A549 (cell line): ENCODE results near the gene LSG1. TPM values are rescaled to one million over a fixed set of nuclear protein-coding genes. Genes with fewer than 3 reads are reported as not detected.

Source experiments
- ATAC-seq, 2 experiments: fragments of 200-7000 bp in 1 of 2; fragments of >200 bp in 1 of 2; cut with Nextera tagmentation in 1 of 2; cut with Tn5 transposase in 1 of 2; 3 replicates each; pipeline versions ENCODE4 v1.8.0 to v1.9.1; 2018 to 2020; ENCODE audit warnings: mild to moderate bottlenecking in 1 of 2, moderate library complexity in 1 of 2
- CTCF ChIA-PET: fragments of 300-600 bp; sonication (Branson Sonifier 250); formaldehyde crosslinking; extraction: SDS; loops from one replicate; lab custom pipeline; 2021; ENCODE audit warnings: antibody characterized with exemption, inconsistent platforms; lab: Yijun Ruan, JAX
- POLR2A ChIA-PET: fragments of 350-600 bp; formaldehyde crosslinking; extraction: SDS; loops from one replicate; lab custom pipeline; 2021; ENCODE audit warnings: antibody characterized with exemption, inconsistent platforms; lab: Yijun Ruan, JAX
- DNase-seq, 2 experiments: peaks; one replicate each; pipeline versions ENCODE4 v3.0.0 to v3.0.0-alpha.2; 2011 to 2016; ENCODE audit warnings: low read depth in 1 of 2, low spot score in 1 of 2
- FAIRE-seq: peaks from 2 replicates; lab custom pipeline; 2011; peaks lifted over from hg19 to GRCh38; lab: Jason Lieb, UNC
- H3K27ac ChIP-seq, 2 experiments: fragments of >200 bp; sonication (Bioruptor Twin); formaldehyde crosslinking; 3 replicates each; pipeline ENCODE4 v1.5.1; 2016 to 2017
- H3K4me1 ChIP-seq: fragments of >200 bp; sonication (Bioruptor Twin); formaldehyde crosslinking; 3 replicates; pipeline ENCODE4 v1.6.1; 2016
- H3K4me2 ChIP-seq: fragments of >200 bp; sonication (Bioruptor Twin); formaldehyde crosslinking; 3 replicates; pipeline ENCODE4 v1.6.1; 2016
- H3K4me3 ChIP-seq: fragments of >200 bp; sonication (Bioruptor Twin); formaldehyde crosslinking; 3 replicates; pipeline ENCODE4 v1.5.1; 2016
- H3K9me3 ChIP-seq: fragments of >200 bp; sonication (Bioruptor Twin); formaldehyde crosslinking; 3 replicates; pipeline ENCODE4 v1.6.1; 2016
- ATOH8 ChIP-seq: fragments of 250-450 bp; sonication (Bioruptor Pico); IDR thresholded peaks from 2 replicates; pipeline ENCODE4 v1.5.0; 2020; ENCODE audit warnings: low read depth, mild to moderate bottlenecking, moderate library complexity
- CBX8 ChIP-seq: fragments of 200-600 bp; sonication (generic); IDR thresholded peaks from 2 replicates; pipeline ENCODE4 v1.6.1; 2016
- E2F6 ChIP-seq: IDR thresholded peaks from 2 replicates; pipeline ENCODE4 v1.6.1; 2012; ENCODE audit warnings: low read depth, borderline replicate concordance
- ELK1 ChIP-seq: fragments of 150-350 bp; IDR thresholded peaks from 2 replicates; pipeline ENCODE4 v1.6.1; 2014; ENCODE audit warnings: low read depth, mild to moderate bottlenecking, low read length
- ESRRA ChIP-seq: fragments of 150-350 bp; IDR thresholded peaks from 2 replicates; pipeline ENCODE4 v1.6.1; 2014; ENCODE audit warnings: mild to moderate bottlenecking, low read length, borderline replicate concordance
- GATA3 ChIP-seq: IDR thresholded peaks from 2 replicates; pipeline ENCODE4 v1.6.1; 2012; ENCODE audit warnings: borderline replicate concordance
- HDAC2 ChIP-seq: fragments of 200-600 bp; sonication (generic); IDR thresholded peaks from 2 replicates; pipeline ENCODE4 v1.6.1; 2016
- HEYL ChIP-seq: fragments of 250-450 bp; sonication (Bioruptor Pico); IDR thresholded peaks from 2 replicates; pipeline ENCODE4 v1.8.0; 2021; ENCODE audit warnings: mild to moderate bottlenecking, moderate library complexity
- HOXB5 ChIP-seq: fragments of 250-450 bp; sonication (Bioruptor Pico); IDR thresholded peaks from 2 replicates; pipeline ENCODE4 v1.5.0; 2020; ENCODE audit warnings: mild to moderate bottlenecking, moderate library complexity
- JUN ChIP-seq, 2 experiments: fragments of >200 bp; sonication (Bioruptor Twin); formaldehyde crosslinking; IDR thresholded peaks; 2 replicates in 1 of 2; 3 replicates in 1 of 2; pipeline ENCODE4 v1.6.1; 2016 to 2017
- JUNB ChIP-seq: fragments of >200 bp; sonication (Bioruptor Twin); formaldehyde crosslinking; IDR thresholded peaks from 2 replicates; pipeline ENCODE4 v1.6.1; 2016
- PBX3 ChIP-seq: IDR thresholded peaks from 2 replicates; pipeline ENCODE4 v1.6.1; 2012
- RAD21 ChIP-seq, 2 experiments: fragments of >200 bp in 1 of 2; sonication (Bioruptor Twin) in 1 of 2; formaldehyde crosslinking in 1 of 2; IDR thresholded peaks in 1 of 2; conservative IDR thresholded peaks in 1 of 2; 2 replicates in 1 of 2; 3 replicates in 1 of 2; pipeline ENCODE4 v1.6.1; 2012 to 2018; ENCODE audit warnings: inconsistent platforms in 1 of 2
- RARB ChIP-seq: fragments of 250-450 bp; sonication (Bioruptor Pico); IDR thresholded peaks from 2 replicates; pipeline ENCODE4 v1.8.0; 2021; ENCODE audit warnings: mild to moderate bottlenecking, moderate library complexity
- REST ChIP-seq: fragments of 200-600 bp; sonication (generic); IDR thresholded peaks from 2 replicates; pipeline ENCODE4 v1.6.1; 2016; ENCODE audit warnings: antibody characterized with exemption, mild to moderate bottlenecking, moderate library complexity
- RNF2 ChIP-seq: fragments of 200-600 bp; sonication (generic); IDR thresholded peaks from 2 replicates; pipeline ENCODE4 v1.6.1; 2016; ENCODE audit warnings: low read depth, mild to moderate bottlenecking, antibody characterized with exemption, moderate library complexity, borderline replicate concordance
- ZC3H11A ChIP-seq: fragments of 450-650 bp; IDR thresholded peaks from 2 replicates; pipeline ENCODE4 v1.6.1; 2014; ENCODE audit warnings: antibody characterized with exemption, mild to moderate bottlenecking
- ZFP36 ChIP-seq: fragments of 450-650 bp; IDR thresholded peaks from 2 replicates; pipeline ENCODE4 v1.6.1; 2014; ENCODE audit warnings: borderline replicate concordance; ENCODE audit not compliant: partially characterized antibody
- ZSCAN20 ChIP-seq: fragments of 250-450 bp; sonication (Bioruptor Pico); IDR thresholded peaks from 2 replicates; pipeline ENCODE4 v1.8.0; 2022; ENCODE audit warnings: mild to moderate bottlenecking, moderate library complexity
- WGBS: methylation state at CpG from one replicate; pipeline ENCODE4 v1.1.6; 2017; ENCODE audit errors: missing lambda C conversion rate; 5-methylcytosine and 5-hydroxymethylcytosine counted together
- polyA plus RNA-seq, 4 experiments: library from polyadenylated mRNA; depleted of rRNA in 3 of 4; stranded (reverse); fragments of >200 nt; fragmentation: RNase III in 1 of 4; extraction: RNeasy Plus Mini Kit Qiagen cat#74134 plus additional on column Dnase treatment in 1 of 4; gene quantifications; 2 replicates in 3 of 4; 3 replicates in 1 of 4; pipeline ENCODE4 v1.2.3, GENCODE V29; 2011 to 2017

LSG1 gene
- polyA plus RNA-seq, 2 of the 4 experiments (the other 2 are of a cell fraction): 37.4 to 70.3 TPM

GRCh38 chr3:194610689-194611088 lies 61.3 kb downstream of the LSG1 start:
- H3K4me3 ChIP-seq: no peak overlapping the region
- TF ChIP-seq ELK1 (no peak), ZFP36 (peak; percentile 88), ESRRA (no peak), HEYL (CRISPR knock-in tag) (no peak)
- FAIRE-seq (no peak), ATAC-seq (no peak), DNase-seq (no peak)
- H3K4me1 ChIP-seq: no peaks in the 10 kb centered on the region
- H3K4me2 ChIP-seq: no peak overlapping the region
- CTCF ChIA-PET: interaction anchor here (1.1 to 1.5 kb wide), 3 partner anchors 22 to 72 kb away, joined by 3 to 5 read pairs (median 4); partner anchors contain the start of gene TMEM44
- H3K27ac ChIP-seq: no peak overlapping the region
- POLR2A ChIA-PET: no interaction called here
- no peaks in the 10 kb centered on the region for H3K9me3 ChIP-seq
- 84% methylated on average over 3 of the region's 3 CpGs for WGBS

GRCh38 chr3:194609601-194610000 lies 62.4 kb downstream of the LSG1 start:
- Histone ChIP-seq H3K4me1 (no peaks in the 10 kb centered on the region), H3K9me3 (no peaks in the 10 kb centered on the region), H3K27ac (no peak overlapping the region), H3K4me2 (no peak overlapping the region), H3K4me3 (no peak overlapping the region)
- ATAC-seq: no peak; a peak in 1 of 6 replicates
- 97% methylated on average over 13 of the region's 13 CpGs for WGBS
- no peak for FAIRE-seq
- TF ChIP-seq E2F6: no peak
- no peak for DNase-seq
- ChIA-PET CTCF (interaction anchor here (1.1 to 1.5 kb wide), 2 partner anchors 24 to 73 kb away, joined by 4 to 5 read pairs; partner anchors contain the start of gene TMEM44), POLR2A (no interaction called here)

- Histone ChIP-seq H3K27ac (no peak overlapping the region), H3K9me3 (no peaks in the 10 kb centered on the region), H3K4me2 (no peak overlapping the region), H3K4me3 (no peak overlapping the region), H3K4me1 (no peaks in the 10 kb centered on the region)
- POLR2A ChIA-PET: no interaction called here
- TF ChIP-seq PBX3 (no peak), JUN (IDR thresholded peaks at IDR 0.05) (no peak), HDAC2 (no peak), HOXB5 (no peak), RARB (CRISPR knock-in tag) (no peak), ZFP36 (no peak), JUNB (no peak), RNF2 (no peak), CBX8 (no peak), RAD21 (conservative IDR thresholded peaks at IDR 0.05 in 1 of 2, IDR thresholded peaks at IDR 0.05 in 1 of 2) (no peak), E2F6 (no peak), GATA3 (no peak), REST (no peak), ATOH8 (no peak), ZC3H11A (no peak), ELK1 (no peak), ZSCAN20 (CRISPR knock-in tag) (no peak)
- ATAC-seq: peak in 1 of 2 experiments; percentile 32; a peak in 3 of 6 replicates
- 92% methylated on average over 9 of the region's 9 CpGs for WGBS
- CTCF ChIA-PET: interaction anchor here (0.6 to 1.5 kb wide), 2 partner anchors 13 to 25 kb away, joined by 3 to 5 read pairs; partner anchors contain the start of gene TMEM44
- no peak for FAIRE-seq
- DNase-seq: no peak
Measured at GRCh38 chr3:194608981-194609380, 63.0 kb downstream of the LSG1 start.
